ENCODE data around the gene ZBTB7B. TPM values are rescaled to one million over a fixed set of nuclear protein-coding genes. Genes with fewer than 3 reads are reported as not detected.
A peak's percentile ranks its signal among the peaks of the same experiment; 100 is the strongest.

The ZBTB7B gene
- total and polyA plus RNA-seq, 2 experiments from 2014 or later, result 2.3 to 27.0 TPM

GRCh38 chr1:155023627-155024026 is 21.0 kb downstream of the ZBTB7B start:
- Histone ChIP-seq H2AFZ (no peak overlapping the region), H3K9me3 (ENCODE audit: low read depth) (no peaks in the 10 kb centered on the region), H3K27ac (no peak overlapping the region), H4K20me1 (ENCODE audit: insufficient read depth) (no peaks in the 10 kb centered on the region), H3K27me3 (replicated peaks; ENCODE audit: insufficient read depth) (no peaks in the 10 kb centered on the region), H3K4me1 (ENCODE audit: insufficient read depth) (peaks cover 5% of the 10 kb centered on the region; the same call in 1 of the 2 replicates), H3K4me3 (no peak overlapping the region), H3K9me2 (ENCODE audit: insufficient read depth) (no peaks in the 10 kb centered on the region), H3K4me2 (ENCODE audit: unreplicated experiment) (no peak overlapping the region), H3K79me2 (ENCODE audit: insufficient read depth) (no peaks in the 10 kb centered on the region), H3K9ac (no peak overlapping the region), H3F3A (ENCODE audit: insufficient read depth) (no peaks in the 10 kb centered on the region), H3K36me3 (ENCODE audit: low read depth) (no peaks in the 10 kb centered on the region)
- in situ Hi-C loops (cut with MboI), result no loop called here
- TF ChIP-seq EZH2 (IDR thresholded peaks at IDR 0.05; ENCODE audit: insufficient read depth, poor library complexity, severe bottlenecking) (no peak), EZH2phosphoT487 (IDR thresholded peaks at IDR 0.05; ENCODE audit: insufficient read depth, low read depth) (no peak)
- no peak for DNase-seq
- 75 to 80% methylated on average over 5 of the region's 5 CpGs for WGBS, 2 experiments (ENCODE audit: low coverage in 1 of 2, low lambda C conversion rate in 2 of 2, missing lambda C conversion rate in 2 of 2)

- no peaks in the 10 kb centered on the region for H3K36me3 ChIP-seq (ENCODE audit: low read depth)
- in situ Hi-C loops (cut with MboI), result no loop called here
- 90 to 98% methylated on average over 9 of the region's 9 CpGs for WGBS, 2 experiments (ENCODE audit: low coverage in 1 of 2, low lambda C conversion rate in 2 of 2, missing lambda C conversion rate in 2 of 2)
Measured at GRCh38 chr1:155024315-155024714, 21.7 kb downstream of the ZBTB7B start.

GRCh38 chr1:155026154-155026553 is 23.6 kb downstream of the ZBTB7B start:
- TF ChIP-seq EZH2phosphoT487 (IDR thresholded peaks at IDR 0.05; ENCODE audit: insufficient read depth, low read depth) (no peak), EZH2 (IDR thresholded peaks at IDR 0.05; ENCODE audit: insufficient read depth, poor library complexity, severe bottlenecking) (no peak)
- Histone ChIP-seq H3K9me2 (ENCODE audit: insufficient read depth) (no peaks in the 10 kb centered on the region), H3K27me3 (replicated peaks; ENCODE audit: insufficient read depth) (no peaks in the 10 kb centered on the region), H3F3A (ENCODE audit: insufficient read depth) (no peaks in the 10 kb centered on the region), H3K27ac (no peak overlapping the region), H4K20me1 (ENCODE audit: insufficient read depth) (no peaks in the 10 kb centered on the region), H3K79me2 (ENCODE audit: insufficient read depth) (no peaks in the 10 kb centered on the region), H3K36me3 (ENCODE audit: low read depth) (no peaks in the 10 kb centered on the region), H3K4me2 (ENCODE audit: unreplicated experiment) (no peak overlapping the region), H3K4me3 (no peak overlapping the region), H3K9ac (no peak overlapping the region), H2AFZ (no peak overlapping the region), H3K4me1 (ENCODE audit: insufficient read depth) (peaks cover 5% of the 10 kb centered on the region; the same call in 1 of the 2 replicates), H3K9me3 (ENCODE audit: low read depth) (no peaks in the 10 kb centered on the region)
- no peak for DNase-seq
- in situ Hi-C loops (cut with MboI), result no loop called here
- 70 to 72% methylated on average over 8 of the region's 9 CpGs for WGBS, 2 experiments (ENCODE audit: low coverage in 1 of 2, low lambda C conversion rate in 2 of 2, missing lambda C conversion rate in 2 of 2)

More at GRCh38 chr1:155024315-155024714, 21.7 kb downstream of the ZBTB7B start:
- Histone ChIP-seq H3K9me2 (ENCODE audit: insufficient read depth) (no peaks in the 10 kb centered on the region), H4K20me1 (ENCODE audit: insufficient read depth) (no peaks in the 10 kb centered on the region), H3K27me3 (replicated peaks; ENCODE audit: insufficient read depth) (no peaks in the 10 kb centered on the region), H3K4me2 (ENCODE audit: unreplicated experiment) (no peak overlapping the region), H3K27ac (no peak overlapping the region), H3K9ac (no peak overlapping the region), H3K9me3 (ENCODE audit: low read depth) (no peaks in the 10 kb centered on the region), H3K79me2 (ENCODE audit: insufficient read depth) (no peaks in the 10 kb centered on the region), H3F3A (ENCODE audit: insufficient read depth) (no peaks in the 10 kb centered on the region), H3K4me1 (ENCODE audit: insufficient read depth) (peaks cover 5% of the 10 kb centered on the region; the same call in 1 of the 2 replicates), H2AFZ (no peak overlapping the region), H3K4me3 (no peak overlapping the region)
- no peak for DNase-seq
- no peak for TF ChIP-seq EZH2phosphoT487 (IDR thresholded peaks at IDR 0.05; ENCODE audit: insufficient read depth, low read depth)
- TF ChIP-seq EZH2 (IDR thresholded peaks at IDR 0.05; ENCODE audit: insufficient read depth, poor library complexity, severe bottlenecking), result no peak

GRCh38 chr1:155026588-155026987 is 24.0 kb downstream of the ZBTB7B start:
- no peak for TF ChIP-seq EZH2phosphoT487 (IDR thresholded peaks at IDR 0.05; ENCODE audit: insufficient read depth, low read depth)
- no peak for TF ChIP-seq EZH2 (IDR thresholded peaks at IDR 0.05; ENCODE audit: insufficient read depth, poor library complexity, severe bottlenecking)
- H3K27ac ChIP-seq, result no peak overlapping the region

More at GRCh38 chr1:155026588-155026987, 24.0 kb downstream of the ZBTB7B start:
- no peak overlapping the region for H3K4me2 ChIP-seq (ENCODE audit: unreplicated experiment)
- no peaks in the 10 kb centered on the region for H3K9me2 ChIP-seq (ENCODE audit: insufficient read depth)
- no peaks in the 10 kb centered on the region for H3K9me3 ChIP-seq (ENCODE audit: low read depth)
- no peak overlapping the region for H2AFZ ChIP-seq
- H3K4me3 ChIP-seq, result no peak overlapping the region
- no peak overlapping the region for H3K9ac ChIP-seq
- H3K79me2 ChIP-seq (ENCODE audit: insufficient read depth), result no peaks in the 10 kb centered on the region
- no peaks in the 10 kb centered on the region for H3F3A ChIP-seq (ENCODE audit: insufficient read depth)
- H3K4me1 ChIP-seq (ENCODE audit: insufficient read depth), result peaks cover 5% of the 10 kb centered on the region; the same call in 1 of the 2 replicates
- no peaks in the 10 kb centered on the region for H4K20me1 ChIP-seq (ENCODE audit: insufficient read depth)
- 70 to 73% methylated on average over 6 of the region's 6 CpGs for WGBS, 2 experiments (ENCODE audit: low coverage in 1 of 2, low lambda C conversion rate in 2 of 2, missing lambda C conversion rate in 2 of 2)
- no peaks in the 10 kb centered on the region for H3K27me3 ChIP-seq (replicated peaks; ENCODE audit: insufficient read depth)
- no peaks in the 10 kb centered on the region for H3K36me3 ChIP-seq (ENCODE audit: low read depth)
- peak; percentile 62 for DNase-seq
- in situ Hi-C loops (cut with MboI), result no loop called here

Measured in GM23248 (cell line).